Embryonic facial prominence (tissue), 1 donor: ENCODE data around the gene OR51A7.
"Not testable (repeated sequence)": the region's sequence is repeated elsewhere in the genome, so short reads cannot be mapped to it uniquely, and the experiment has no call there.

Source experiments
- DNase-seq: peaks from one replicate; pipeline ENCODE4 v3.0.0-alpha.2; 2016; ENCODE audit errors: extremely low spot score

The OR51A7 gene

GRCh38 chr11:4903484-4903883 lies at the start of gene OR51A7:
Gene OR51A7, plus strand, starts transcription at chr11:4903783. Its CDS starts 3,587 bp downstream, at chr11:4907370.
- no peak for DNase-seq

- not testable (repeated sequence) for DNase-seq
Measured at GRCh38 chr11:4854286-4854685, 49.3 kb upstream of the OR51A7 start.

- DNase-seq, result no peak
Measured at GRCh38 chr11:4862447-4863236, 40.9 kb upstream of the OR51A7 start.

- no peak for DNase-seq
Measured at GRCh38 chr11:4863876-4864275, 39.7 kb upstream of the OR51A7 start.

GRCh38 chr11:4865855-4866254 lies 37.7 kb upstream of the OR51A7 start:
- no peak for DNase-seq

- no peak for DNase-seq
Measured at GRCh38 chr11:4881188-4881587, 22.4 kb upstream of the OR51A7 start.

- DNase-seq, result no peak
Measured at GRCh38 chr11:4881860-4882500, 21.6 kb upstream of the OR51A7 start, which contains the start of gene OR51T1. Gene OR51T1, plus strand, starts transcription at chr11:4881900. Its CDS starts 0 bp downstream, at chr11:4881900.

- DNase-seq, result no peak
Measured at GRCh38 chr11:4882543-4882942, 21.0 kb upstream of the OR51A7 start.

- no peak for DNase-seq
Measured at GRCh38 chr11:4884361-4884760, 19.2 kb upstream of the OR51A7 start.

GRCh38 chr11:4886186-4886585 lies 17.4 kb upstream of the OR51A7 start:
- DNase-seq, result no peak

GRCh38 chr11:4887591-4887990 lies 16.0 kb upstream of the OR51A7 start:
- DNase-seq, result no peak

GRCh38 chr11:4890279-4890678 lies 13.3 kb upstream of the OR51A7 start:
- no peak for DNase-seq

GRCh38 chr11:4891996-4892640 lies 11.5 kb upstream of the OR51A7 start:
- DNase-seq, result no peak

GRCh38 chr11:4916581-4916980 lies 13.0 kb downstream of the OR51A7 start:
- DNase-seq, result no peak

- DNase-seq, result no peak
Measured at GRCh38 chr11:4919250-4919649, 15.7 kb downstream of the OR51A7 start, which contains the start of gene OR51G2. Gene OR51G2, minus strand, starts transcription at chr11:4919350. Its CDS starts 3,687 bp downstream, at chr11:4915663.

GRCh38 chr11:4921796-4922195 lies 18.2 kb downstream of the OR51A7 start:
- no peak for DNase-seq

GRCh38 chr11:4922304-4922703 lies 18.7 kb downstream of the OR51A7 start:
- no peak for DNase-seq

- DNase-seq, result no peak
Measured at GRCh38 chr11:4924239-4924638, 20.7 kb downstream of the OR51A7 start, which contains the start of gene OR51G1. Gene OR51G1, minus strand, starts transcription at chr11:4924339. Its CDS starts 0 bp downstream, at chr11:4924339.

GRCh38 chr11:4926608-4927007 lies 23.0 kb downstream of the OR51A7 start:
- DNase-seq, result no peak

- no peak for DNase-seq
Measured at GRCh38 chr11:4932751-4933150, 29.2 kb downstream of the OR51A7 start.

GRCh38 chr11:4936745-4937144 lies 33.2 kb downstream of the OR51A7 start:
- no peak for DNase-seq

GRCh38 chr11:4947505-4947904 lies 43.9 kb downstream of the OR51A7 start, which contains the start of gene OR51A4:
Gene OR51A4, minus strand, starts transcription at chr11:4947605. Its CDS starts 505 bp downstream, at chr11:4947100.
- DNase-seq, result no peak
